Measurements from ENCODE around the gene ZNF423. TPM values are rescaled to one million over a fixed set of nuclear protein-coding genes. Genes with fewer than 3 reads are reported as not detected.

ZNF423 gene
- total RNA-seq, 1 donor = 11.6 TPM

GRCh38 chr16:49619811-49620157 is 236.1 kb downstream of the ZNF423 start:
- Histone ChIP-seq H4K20me1 (ENCODE audit: insufficient read depth, low read length) (no peaks in the 10 kb centered on the region), H3K27ac (ENCODE audit: low read depth, low read length) (peak overlapping the region; percentile 89), H3K4me3 (ENCODE audit: insufficient read depth, low read length) (peak overlapping the region; percentile 28), H3K9me3 (ENCODE audit: low read depth, low read length) (no peaks in the 10 kb centered on the region), H3K4me2 (ENCODE audit: insufficient read depth, low read length) (peak overlapping the region; percentile 72), H3K4me1 (ENCODE audit: insufficient read depth, low read length) (peaks cover 28% of the 10 kb centered on the region), H2AFZ (ENCODE audit: low read length) (peak overlapping the region; percentile 74), H3K36me3 (ENCODE audit: insufficient read depth, low read length) (no peaks in the 10 kb centered on the region), H3K79me2 (ENCODE audit: insufficient read depth, low read length) (no peaks in the 10 kb centered on the region), H3K27me3 (ENCODE audit: insufficient read depth, low read length) (no peaks in the 10 kb centered on the region)
- TF ChIP-seq CTCF (IDR thresholded peaks at IDR 0.05; ENCODE audit: extremely low read depth, low read depth, low read length) = no peak
- DNase-seq (ENCODE audit: insufficient read length, low spot score, missing footprints) = no peak

GRCh38 chr16:49618955-49619354 is 237.0 kb downstream of the ZNF423 start:
- Histone ChIP-seq H3K27ac (ENCODE audit: low read depth, low read length) (no peak overlapping the region), H3K4me3 (ENCODE audit: insufficient read depth, low read length) (no peak overlapping the region), H4K20me1 (ENCODE audit: insufficient read depth, low read length) (no peaks in the 10 kb centered on the region), H3K9me3 (ENCODE audit: low read depth, low read length) (no peaks in the 10 kb centered on the region), H3K79me2 (ENCODE audit: insufficient read depth, low read length) (no peaks in the 10 kb centered on the region), H2AFZ (ENCODE audit: low read length) (no peak overlapping the region), H3K4me1 (ENCODE audit: insufficient read depth, low read length) (peaks cover 28% of the 10 kb centered on the region), H3K36me3 (ENCODE audit: insufficient read depth, low read length) (no peaks in the 10 kb centered on the region), H3K27me3 (ENCODE audit: insufficient read depth, low read length) (no peaks in the 10 kb centered on the region), H3K4me2 (ENCODE audit: insufficient read depth, low read length) (no peak overlapping the region)
- TF ChIP-seq CTCF (IDR thresholded peaks at IDR 0.05; ENCODE audit: extremely low read depth, low read depth, low read length) = no peak
- DNase-seq (ENCODE audit: insufficient read length, low spot score, missing footprints) = no peak

- DNase-seq (ENCODE audit: insufficient read length, low spot score, missing footprints) = no peak
- no peaks in the 10 kb centered on the region for H3K9me3 ChIP-seq (ENCODE audit: low read depth, low read length)
- H3K36me3 ChIP-seq (ENCODE audit: insufficient read depth, low read length) = no peaks in the 10 kb centered on the region
Observed at GRCh38 chr16:49617710-49618330, 238.1 kb downstream of the ZNF423 start.

More at GRCh38 chr16:49617710-49618330, 238.1 kb downstream of the ZNF423 start:
- Histone ChIP-seq H3K4me1 (ENCODE audit: insufficient read depth, low read length) (peaks cover 28% of the 10 kb centered on the region), H2AFZ (ENCODE audit: low read length) (no peak overlapping the region), H3K4me2 (ENCODE audit: insufficient read depth, low read length) (no peak overlapping the region), H3K4me3 (ENCODE audit: insufficient read depth, low read length) (no peak overlapping the region), H3K79me2 (ENCODE audit: insufficient read depth, low read length) (no peaks in the 10 kb centered on the region), H3K27ac (ENCODE audit: low read depth, low read length) (no peak overlapping the region), H3K27me3 (ENCODE audit: insufficient read depth, low read length) (no peaks in the 10 kb centered on the region), H4K20me1 (ENCODE audit: insufficient read depth, low read length) (no peaks in the 10 kb centered on the region)
- TF ChIP-seq CTCF (IDR thresholded peaks at IDR 0.05; ENCODE audit: extremely low read depth, low read depth, low read length) = no peak
